Uterus (tissue), 4 donors: ENCODE measurements around the gene EHD1. TPM values are rescaled to one million over a fixed set of nuclear protein-coding genes. Genes with fewer than 3 reads are reported as not detected.

Experiments used
- DNase-seq, 2 donors: peaks; one replicate each; pipeline ENCODE4 v3.0.0-alpha.2; 2019 to 2020
- H3K27ac ChIP-seq, 2 donors: fragments of 200-600 bp; sonication (generic); 1 replicate in 1 of 2; 2 replicates in 1 of 2; pipeline ENCODE4 v1.5.1; 2016 to 2018
- H3K27me3 ChIP-seq, 2 donors: fragments of 200-600 bp; sonication (generic); one replicate each; pipeline ENCODE4 v1.5.1; 2018 to 2019; ENCODE audit warnings: control low read depth in 1 of 2
- H3K36me3 ChIP-seq, 2 donors: fragments of 200-600 bp; sonication (generic); one replicate each; pipeline ENCODE4 v1.5.1; 2019; ENCODE audit warnings: control low read depth in 1 of 2
- H3K4me1 ChIP-seq, 2 donors: fragments of 200-600 bp; sonication (generic); one replicate each; pipeline ENCODE4 v1.5.1; 2018 to 2019; ENCODE audit warnings: control low read depth in 1 of 2
- H3K4me3 ChIP-seq, 2 donors: fragments of 200-600 bp; sonication (generic); 1 replicate in 1 of 2; 2 replicates in 1 of 2; pipeline ENCODE4 v1.5.1; 2018 to 2019; ENCODE audit warnings: mild to moderate bottlenecking in 1 of 2
- H3K9me3 ChIP-seq, 2 donors: fragments of 200-600 bp; sonication (generic); one replicate each; pipeline ENCODE4 v1.5.1; 2019; ENCODE audit warnings: control low read depth in 1 of 2
- POLR2A ChIP-seq, 2 donors: fragments of 450-650 bp; IDR thresholded peaks; one replicate each; pipeline ENCODE4 v1.6.1; 2016; ENCODE audit warnings: antibody characterized with exemption in 2 of 2, mild to moderate bottlenecking in 1 of 2, moderate library complexity in 1 of 2
- intact Hi-C: fragments of 100-400 bp; cut with DNase I; formaldehyde crosslinking; loops from one replicate; pipeline ENCODE4 v1.15.1; 2023; ENCODE audit warnings: low total_unique reads
- total RNA-seq, 4 donors: library from RNA; depleted of rRNA in 3 of 4; stranded (reverse); fragments of >200 nt in 3 of 4; gene quantifications; one replicate each; pipeline versions ENCODE4 v1.1.0 to v1.2.4, GENCODE V29; 2014 to 2023
- TF ChIP-seq, protein P1 (sequence below), 4 experiments: fragments of 200-600 bp in 2 of 4; fragments of 450-650 bp in 2 of 4; sonication (generic) in 2 of 4; IDR thresholded peaks; one replicate each; pipeline ENCODE4 v1.5.1; 2016 to 2019; ENCODE audit warnings: antibody characterized with exemption in 4 of 4, mild to moderate bottlenecking in 2 of 4, moderate library complexity in 1 of 4
- donor health status: DM: yes; HTN: yes; CAD: no.

The EHD1 gene
- total RNA-seq, 4 donors from 2014 or later: 3.5 to 78.7 (median 36.9) TPM

DNA sequence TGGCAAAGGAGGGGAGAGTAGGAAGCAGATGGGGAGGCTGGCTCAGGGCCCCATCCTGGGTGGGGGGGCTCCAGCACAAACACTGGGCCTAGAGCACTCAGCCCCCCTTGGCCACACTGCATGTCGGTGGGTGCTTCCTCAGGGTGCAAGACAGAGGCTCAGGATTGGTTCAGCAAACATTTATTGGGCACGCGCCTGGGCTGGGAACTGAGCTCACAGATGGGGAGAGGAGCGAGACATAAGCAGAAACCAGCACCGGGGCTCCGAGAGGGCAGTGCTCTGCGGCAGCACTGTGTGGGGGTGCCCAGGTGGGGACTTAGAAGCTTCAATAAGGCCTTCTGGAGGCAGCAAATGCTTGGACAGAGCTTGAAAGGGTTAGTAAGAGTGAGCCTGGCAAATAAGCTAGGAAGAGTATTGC, 12.1 kb upstream of the EHD1 start:
- no peak overlapping the region for H3K4me3 ChIP-seq
- intact Hi-C loops: no loop called here
- H3K27ac ChIP-seq: no peak overlapping the region

DNA sequence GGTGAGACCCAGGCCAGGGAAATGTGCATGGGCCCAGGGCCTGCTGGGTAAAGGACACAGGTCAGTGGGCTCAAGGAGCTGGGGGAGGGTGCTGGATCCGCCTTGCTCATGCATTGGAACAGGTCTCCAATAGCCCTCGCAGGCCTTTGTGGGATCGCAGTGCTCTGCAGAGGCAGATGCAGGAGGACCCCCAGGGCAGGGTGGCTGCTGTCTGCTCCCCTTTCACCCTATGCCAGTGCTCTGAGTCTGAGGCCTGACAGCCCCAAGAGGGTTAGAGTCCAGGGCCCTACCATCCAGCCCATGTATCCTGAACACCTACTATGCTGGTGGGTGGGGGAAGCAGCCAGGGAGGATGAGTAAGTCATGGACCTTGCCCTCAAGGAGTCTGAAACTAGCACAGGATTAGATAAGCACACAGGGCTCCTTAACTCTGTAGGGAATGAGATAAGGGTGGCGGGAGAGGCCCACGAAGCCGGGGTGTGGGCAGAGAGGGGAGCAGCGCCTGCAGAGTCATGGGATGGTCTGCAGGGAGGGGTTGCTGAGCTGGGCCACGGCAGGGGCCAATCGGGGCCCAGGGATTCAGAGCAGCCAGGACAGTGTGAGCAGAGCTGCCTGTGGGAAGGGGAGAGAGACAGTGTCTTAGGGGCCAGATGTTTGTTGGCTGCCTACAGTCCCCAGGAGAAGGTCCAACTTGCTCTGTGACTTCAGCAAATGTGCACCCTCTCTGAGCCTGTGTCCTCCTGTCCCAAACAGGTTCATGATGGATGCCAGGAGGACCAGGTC, 10.5 kb upstream of the EHD1 start:
- Histone ChIP-seq H3K4me1 (peaks cover 0 to 5% of the 10 kb centered on the region in 2 donors), H3K36me3 (no peaks in the 10 kb centered on the region), H3K4me3 (no peak overlapping the region), H3K9me3 (no peaks in the 10 kb centered on the region), H3K27ac (no peak overlapping the region), H3K27me3 (no peaks in the 10 kb centered on the region)
- DNase-seq: no peak
- intact Hi-C loops: loop anchor here (2.0 kb wide), 1 partner anchor 44 kb away; the partner anchor contains the start of gene CDC42BPG
- no peak for TF ChIP-seq POLR2A (IDR thresholded peaks at IDR 0.05)
- TF ChIP-seq, protein P1, sequence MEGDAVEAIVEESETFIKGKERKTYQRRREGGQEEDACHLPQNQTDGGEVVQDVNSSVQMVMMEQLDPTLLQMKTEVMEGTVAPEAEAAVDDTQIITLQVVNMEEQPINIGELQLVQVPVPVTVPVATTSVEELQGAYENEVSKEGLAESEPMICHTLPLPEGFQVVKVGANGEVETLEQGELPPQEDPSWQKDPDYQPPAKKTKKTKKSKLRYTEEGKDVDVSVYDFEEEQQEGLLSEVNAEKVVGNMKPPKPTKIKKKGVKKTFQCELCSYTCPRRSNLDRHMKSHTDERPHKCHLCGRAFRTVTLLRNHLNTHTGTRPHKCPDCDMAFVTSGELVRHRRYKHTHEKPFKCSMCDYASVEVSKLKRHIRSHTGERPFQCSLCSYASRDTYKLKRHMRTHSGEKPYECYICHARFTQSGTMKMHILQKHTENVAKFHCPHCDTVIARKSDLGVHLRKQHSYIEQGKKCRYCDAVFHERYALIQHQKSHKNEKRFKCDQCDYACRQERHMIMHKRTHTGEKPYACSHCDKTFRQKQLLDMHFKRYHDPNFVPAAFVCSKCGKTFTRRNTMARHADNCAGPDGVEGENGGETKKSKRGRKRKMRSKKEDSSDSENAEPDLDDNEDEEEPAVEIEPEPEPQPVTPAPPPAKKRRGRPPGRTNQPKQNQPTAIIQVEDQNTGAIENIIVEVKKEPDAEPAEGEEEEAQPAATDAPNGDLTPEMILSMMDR (IDR thresholded peaks at IDR 0.05): no peak

More for the DNA sequence above, 12.1 kb upstream of the EHD1 start:
- DNase-seq: no peak
- H3K27me3 ChIP-seq: no peaks in the 10 kb centered on the region
- TF ChIP-seq, protein P1 (IDR thresholded peaks at IDR 0.05): no peak
- TF ChIP-seq POLR2A (IDR thresholded peaks at IDR 0.05): no peak
- H3K4me1 ChIP-seq: peaks cover 0 to 5% of the 10 kb centered on the region in 2 donors
- H3K36me3 ChIP-seq: no peaks in the 10 kb centered on the region
- no peaks in the 10 kb centered on the region for H3K9me3 ChIP-seq

DNA sequence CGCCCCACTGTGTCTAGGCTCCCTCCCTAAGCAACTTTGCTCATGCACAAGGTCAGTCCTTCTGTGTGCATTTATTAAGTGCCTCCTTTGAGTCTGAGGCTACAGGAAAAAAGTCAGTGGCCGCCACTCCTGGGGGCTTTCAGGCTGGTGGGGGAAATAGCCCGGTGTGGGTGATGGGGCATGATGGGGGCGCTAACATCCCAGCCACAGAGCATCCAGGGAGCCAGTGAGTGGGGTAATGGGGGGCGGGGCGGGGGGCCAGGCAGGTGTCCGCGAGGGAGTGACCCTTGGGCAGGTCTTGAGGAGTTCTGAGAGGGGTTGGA, 9.9 kb upstream of the EHD1 start:
- no peak overlapping the region for H3K4me3 ChIP-seq
- peaks cover 0 to 5% of the 10 kb centered on the region in 2 donors for H3K4me1 ChIP-seq
- intact Hi-C loops: loop anchor here (2.0 kb wide), 1 partner anchor 44 kb away; the partner anchor contains the start of gene CDC42BPG
- H3K36me3 ChIP-seq: no peaks in the 10 kb centered on the region
- no peaks in the 10 kb centered on the region for H3K27me3 ChIP-seq
- no peaks in the 10 kb centered on the region for H3K9me3 ChIP-seq
- H3K27ac ChIP-seq: peak overlapping the region in 1 of 2 donors; percentile 62
- TF ChIP-seq POLR2A (IDR thresholded peaks at IDR 0.05): no peak
- TF ChIP-seq, protein P1 (IDR thresholded peaks at IDR 0.05): no peak
- DNase-seq: no peak

DNA sequence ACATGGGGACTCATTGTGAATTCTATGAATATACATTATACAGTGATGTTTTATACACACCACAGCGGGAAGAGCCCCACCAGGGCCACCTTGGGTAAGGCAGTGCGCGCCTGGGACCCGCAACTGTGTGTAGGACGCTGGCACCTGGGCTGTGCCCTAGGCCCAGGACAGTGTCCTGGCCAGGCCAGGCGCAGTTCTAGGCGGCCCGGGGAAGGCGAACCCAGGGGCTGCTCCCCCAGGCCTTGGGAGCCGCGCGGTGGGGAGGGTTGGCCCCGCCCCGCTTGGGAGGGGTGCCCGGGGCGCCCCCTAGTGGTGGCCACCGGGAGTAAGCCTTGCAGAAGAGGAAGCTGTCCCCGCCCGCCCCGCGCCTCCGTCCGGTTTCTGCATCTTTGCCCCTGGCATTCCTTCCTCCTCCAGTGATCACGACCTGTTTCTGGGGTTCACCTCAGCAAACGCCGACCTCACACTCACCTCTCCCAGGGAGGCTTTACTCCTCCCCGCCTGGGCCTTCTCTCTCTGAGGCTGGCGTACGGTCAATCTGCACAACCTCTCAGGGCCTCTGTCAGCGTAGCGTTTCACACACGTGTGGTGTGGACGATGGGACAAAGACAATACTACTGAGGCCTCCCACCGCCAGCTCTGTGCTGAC, 9.5 kb upstream of the EHD1 start:
- peak overlapping the region; percentile 60 to 62 for H3K27ac ChIP-seq

More for the DNA sequence above, 9.5 kb upstream of the EHD1 start:
- peak overlapping the region in 1 of 2 donors; percentile 21 for H3K4me3 ChIP-seq
- peak in 1 of 2 donors; percentile 26 for TF ChIP-seq POLR2A (IDR thresholded peaks at IDR 0.05)
- TF ChIP-seq, protein P1 (IDR thresholded peaks at IDR 0.05): peak; percentile 94 to 98 (median 96)
- H3K9me3 ChIP-seq: no peaks in the 10 kb centered on the region
- no peaks in the 10 kb centered on the region for H3K36me3 ChIP-seq
- no peaks in the 10 kb centered on the region for H3K27me3 ChIP-seq
- H3K4me1 ChIP-seq: peaks cover 0 to 5% of the 10 kb centered on the region in 2 donors
- peak; percentile 69 to 83 for DNase-seq
- intact Hi-C loops: loop anchor here (2.0 kb wide), 1 partner anchor 43 kb away; the partner anchor contains the start of gene CDC42BPG
